DMS53 treated with DMSO at 0.1 percent for 48 hours (cell line): ENCODE measurements around the gene CRTC1.

ENCODE experiments used
- DNase-seq: peaks from one replicate; lab custom pipeline; 2025; ENCODE audit not compliant: unreplicated experiment; lab: John Stamatoyannopoulos, UW

The CRTC1 gene

DNA sequence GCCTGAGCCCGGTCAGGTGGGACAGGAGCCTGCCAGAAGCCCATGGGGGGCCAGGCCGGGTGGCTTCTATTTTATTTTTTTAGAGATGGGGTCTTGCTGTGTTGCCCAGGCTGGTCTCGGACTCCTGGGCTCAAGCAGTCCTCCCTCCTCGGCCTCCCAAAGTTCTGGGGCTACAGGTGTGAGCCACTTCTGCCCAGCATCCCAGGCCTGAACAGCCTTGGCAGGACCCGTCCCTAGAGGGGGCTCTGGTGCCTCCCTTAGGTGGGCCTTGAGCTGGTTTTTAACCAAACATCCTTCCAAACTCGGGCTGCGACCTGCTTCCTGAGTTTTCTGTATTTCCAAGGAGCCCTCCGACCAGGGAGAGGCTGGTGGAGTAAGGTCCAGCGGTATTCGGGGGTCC lies 97.2 kb downstream of the CRTC1 start:
- no peak for DNase-seq

DNA sequence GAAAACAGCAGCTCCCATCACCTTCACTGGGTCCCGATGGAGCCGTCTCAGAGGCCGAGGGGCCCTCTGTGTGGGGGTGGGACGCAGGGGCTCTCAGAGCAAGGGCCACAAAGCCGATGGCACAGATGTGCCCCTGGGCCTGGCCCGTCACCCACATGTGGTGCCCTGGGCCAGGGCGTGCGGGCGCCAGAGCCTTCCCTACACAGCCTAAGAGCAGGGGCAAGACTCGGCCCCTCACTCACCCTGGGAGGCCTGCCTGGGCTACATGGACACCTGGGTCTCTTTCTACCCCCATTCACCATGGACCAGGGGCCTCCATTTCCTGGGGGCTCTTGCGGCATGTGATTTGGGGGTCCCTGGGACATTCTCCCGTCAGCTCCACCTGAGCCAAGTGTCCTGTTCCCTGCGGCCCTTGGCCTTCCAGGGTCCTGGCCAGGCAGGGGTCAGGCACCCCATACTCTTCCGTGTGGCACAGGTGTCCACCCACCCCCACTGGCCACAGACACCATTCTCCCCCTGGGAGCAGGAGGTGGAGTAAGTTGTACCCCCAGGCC lies 97.6 kb downstream of the CRTC1 start:
- DNase-seq = no peak

DNA sequence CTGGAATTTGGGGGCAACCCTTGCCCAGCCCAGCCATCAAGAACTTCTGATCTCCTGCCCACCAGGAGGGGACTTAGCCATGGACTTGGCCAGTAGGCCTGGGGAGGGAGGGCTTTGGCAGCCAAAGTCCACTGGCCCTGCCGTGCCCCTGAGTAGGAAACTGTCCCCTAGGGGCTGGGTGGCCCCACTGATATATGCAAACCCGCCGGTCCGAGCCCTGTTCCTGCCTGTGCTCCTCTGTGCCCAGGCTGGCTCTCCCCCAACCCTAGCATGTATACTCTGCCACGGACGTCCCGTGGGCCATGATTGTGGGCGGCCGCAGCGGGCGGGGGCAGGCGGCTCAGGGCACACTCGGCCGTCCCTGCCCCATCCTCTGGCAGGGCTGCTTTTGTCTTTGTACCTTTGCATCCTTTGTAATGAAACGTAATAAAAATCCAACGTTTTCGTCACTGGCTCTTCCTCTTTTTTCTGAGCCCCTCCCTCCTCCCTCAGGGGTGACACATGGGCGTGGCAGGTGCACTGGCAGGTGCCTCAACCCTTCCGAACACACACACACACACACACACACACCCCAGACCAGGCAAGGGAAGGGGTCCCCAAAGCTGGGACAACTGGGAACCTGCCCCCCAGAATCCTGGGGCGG lies 98.5 kb downstream of the CRTC1 start:
- DNase-seq = no peak

- no peak for DNase-seq
Measured at GRCh38 chr19:18782559-18783225, 99.2 kb downstream of the CRTC1 start.

- no peak for DNase-seq
Measured at GRCh38 chr19:18783958-18784785, 100.7 kb downstream of the CRTC1 start.

GRCh38 chr19:18784786-18785120 lies 101.3 kb downstream of the CRTC1 start:
- DNase-seq = peak; percentile 42

GRCh38 chr19:18785179-18786124 lies 102.0 kb downstream of the CRTC1 start:
- DNase-seq = peak; percentile 42

- DNase-seq = no peak
Measured at GRCh38 chr19:18788529-18789421, 105.3 kb downstream of the CRTC1 start.

GRCh38 chr19:18789422-18789869 lies 106.0 kb downstream of the CRTC1 start:
- no peak for DNase-seq

DNA sequence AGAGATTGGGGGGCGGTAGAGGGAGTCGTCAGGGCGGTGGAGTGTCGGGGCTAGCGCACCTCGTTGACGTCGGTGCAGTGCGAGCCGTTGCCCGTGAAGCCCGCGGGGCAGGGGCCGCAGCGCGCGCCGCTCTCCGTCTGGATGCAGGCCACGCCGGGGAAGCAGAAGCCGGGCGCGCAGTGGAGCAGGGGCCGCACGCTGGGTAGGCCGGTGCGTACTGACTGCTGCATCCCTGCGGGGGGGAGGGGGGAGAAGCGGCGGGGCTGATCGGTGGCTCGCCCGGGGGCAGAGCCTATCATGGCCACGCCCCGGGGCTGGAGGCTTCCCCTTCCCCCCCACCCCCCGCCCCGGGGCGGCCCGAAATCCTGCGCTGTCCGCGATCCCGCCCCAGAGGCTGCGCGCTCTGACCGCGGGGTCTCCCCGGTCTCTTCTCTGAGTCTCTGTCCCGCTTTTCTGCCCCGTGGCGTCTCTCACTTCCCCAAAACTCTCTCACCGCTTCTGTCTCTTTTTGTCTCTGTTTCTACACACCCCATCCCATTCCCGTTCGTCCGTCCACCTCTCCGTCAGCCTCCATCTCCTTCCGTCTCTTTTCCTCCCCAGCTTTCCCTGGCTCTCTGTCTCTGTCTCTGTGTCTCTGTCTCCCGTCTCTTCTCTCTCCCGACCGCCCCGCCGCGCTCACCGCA lies 106.5 kb downstream of the CRTC1 start:
- no peak for DNase-seq

DNA sequence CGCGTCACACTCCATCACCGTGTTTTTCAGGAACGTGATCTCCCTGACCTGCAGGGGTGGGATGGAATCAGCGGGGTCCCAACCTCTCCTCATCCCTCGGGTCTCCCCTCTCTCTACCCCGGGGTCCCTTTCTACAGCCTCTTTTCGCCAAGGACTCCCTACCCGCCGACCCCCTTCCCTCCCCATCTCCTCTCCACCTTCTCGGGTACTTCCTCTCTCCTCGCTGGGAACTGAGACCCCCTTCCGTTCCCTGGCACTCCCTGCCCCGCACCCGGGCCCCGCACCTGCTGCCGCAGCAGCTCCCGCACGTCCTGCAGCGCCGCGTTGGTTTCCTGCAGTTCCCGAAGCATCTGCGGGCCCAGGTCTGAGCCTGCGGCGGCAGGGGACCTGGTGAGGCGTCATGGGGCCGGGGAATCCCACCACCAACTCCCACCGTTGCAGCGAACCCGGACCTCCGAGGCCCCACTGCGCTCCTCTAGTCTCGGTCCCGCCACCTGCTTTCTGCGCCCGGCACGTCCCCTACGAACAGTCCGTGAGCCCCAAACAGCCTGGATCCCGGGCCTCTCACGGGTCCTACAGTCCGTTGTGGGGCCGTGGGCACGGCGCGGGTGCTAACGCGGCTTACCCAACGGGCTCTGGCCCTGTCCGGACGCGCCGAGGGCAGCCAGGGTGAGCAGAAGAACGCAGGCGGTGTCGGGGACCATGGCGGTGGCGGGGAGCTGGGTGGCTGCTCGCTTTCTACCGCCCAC lies 107.3 kb downstream of the CRTC1 start, which contains the start of gene COMP:
Gene COMP (minus strand): TSS at position 740 of the 749 bp plus-strand sequence. CDS start 36 bp downstream, at position 704.
- no peak for DNase-seq

- DNase-seq = no peak
Measured at GRCh38 chr19:18791315-18791678, 107.8 kb downstream of the CRTC1 start.

GRCh38 chr19:18792661-18793060 lies 109.2 kb downstream of the CRTC1 start:
- DNase-seq = no peak

DNA sequence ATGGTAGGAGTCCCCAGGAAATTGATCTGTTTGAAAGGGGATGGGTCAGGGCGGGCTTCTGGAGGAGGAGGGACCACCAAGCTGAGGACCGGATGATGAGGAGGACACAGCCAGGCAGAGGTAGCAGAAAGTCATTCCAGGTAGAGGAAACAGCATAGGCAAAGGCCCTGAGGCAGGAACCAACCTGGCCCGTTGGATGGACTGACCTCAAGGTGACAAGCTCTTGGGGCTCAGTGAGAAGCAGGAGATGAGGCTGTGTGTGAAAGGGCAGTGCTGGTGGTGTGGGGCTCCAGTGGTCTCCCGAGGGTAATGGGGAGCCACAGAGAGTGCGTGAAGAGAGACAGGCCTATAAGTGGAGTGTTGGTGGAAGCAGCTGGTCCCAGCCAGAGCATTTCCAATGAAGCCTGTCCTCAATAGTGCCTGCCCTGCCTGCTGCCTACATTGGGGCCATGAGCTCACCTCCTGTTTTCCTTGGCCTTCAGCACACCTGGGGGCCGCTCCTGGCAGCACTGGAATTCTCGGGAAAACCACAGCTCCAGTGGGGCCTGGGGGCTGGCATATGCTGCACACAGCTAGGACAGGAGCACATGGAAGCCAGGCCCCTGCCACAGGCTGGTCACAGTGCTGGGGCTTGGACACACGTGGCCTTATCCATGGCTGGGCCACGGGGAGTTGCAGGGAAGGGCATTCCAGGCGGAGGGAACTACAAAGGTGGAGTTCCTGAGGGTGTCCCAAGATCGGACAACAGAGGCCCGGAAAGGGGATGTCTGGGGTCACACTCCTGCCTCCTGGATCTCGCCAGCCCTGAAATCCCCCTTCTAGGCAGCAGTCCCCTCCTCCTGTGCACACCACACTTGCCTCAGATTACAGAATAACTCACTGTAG lies 109.9 kb downstream of the CRTC1 start:
- no peak for DNase-seq

DNA sequence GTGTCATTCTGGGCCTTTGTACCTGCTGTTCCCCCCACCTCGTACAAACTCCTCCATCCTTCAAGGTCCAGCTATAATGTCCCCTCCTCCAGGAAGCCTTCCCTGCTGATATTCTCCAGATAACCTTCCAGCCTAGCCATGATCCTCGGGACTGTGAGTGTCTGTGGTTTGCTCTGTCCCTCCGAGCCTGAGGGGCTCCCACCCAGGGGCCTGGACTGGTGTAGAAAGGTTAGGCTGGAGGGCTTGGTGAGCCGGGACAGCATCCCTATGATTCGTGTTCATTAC lies 110.5 kb downstream of the CRTC1 start:
- DNase-seq = no peak

GRCh38 chr19:18794692-18795091 lies 111.2 kb downstream of the CRTC1 start:
- DNase-seq = no peak

- no peak for DNase-seq
Measured at GRCh38 chr19:18795540-18795939, 112.1 kb downstream of the CRTC1 start.

DNA sequence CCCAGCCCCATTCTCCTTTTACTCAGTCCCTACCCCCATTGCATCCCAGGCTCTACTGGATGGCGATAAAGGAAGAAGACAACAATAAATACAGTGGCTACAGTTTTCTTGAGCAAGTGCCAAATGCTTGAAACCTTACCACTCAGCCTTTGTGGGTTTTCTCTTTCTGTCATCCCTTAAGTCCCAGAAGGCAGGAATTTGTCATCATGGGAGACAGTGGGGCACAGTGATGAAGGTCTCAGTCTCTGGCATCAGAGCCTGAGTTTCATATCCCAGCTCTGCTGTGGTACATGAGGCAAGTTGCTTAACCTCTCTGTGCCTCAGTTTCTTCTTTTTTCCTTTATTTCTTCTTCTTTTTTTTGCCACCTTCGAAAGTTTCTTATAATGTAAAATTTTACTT lies 112.8 kb downstream of the CRTC1 start:
- no peak for DNase-seq
